DOHH2 (cell line): ENCODE results near the gene RBFOX1.

Experiments used
- H3F3A ChIP-seq: fragments of 200-600 bp; sonication (generic), shearing (Covaris generic); 2 replicates; pipeline ENCODE4 v1.6.0; 2016; ENCODE audit warnings: antibody characterized with exemption, mild to moderate bottlenecking; ENCODE audit not compliant: control insufficient read depth, insufficient read depth
- H3K27ac ChIP-seq: fragments of 200-600 bp; sonication (generic); 2 replicates; pipeline ENCODE4 v1.5.1; 2014; ENCODE audit warnings: low read depth, mild to moderate bottlenecking, low read length, moderate library complexity
- H3K27me3 ChIP-seq: fragments of 200-600 bp; sonication (generic); 2 replicates; pipeline ENCODE4 v1.6.1; 2014; ENCODE audit warnings: mild to moderate bottlenecking, low read length, mixed read lengths; ENCODE audit not compliant: control insufficient read depth
- H3K36me3 ChIP-seq: fragments of 200-600 bp; sonication (generic); 2 replicates; pipeline ENCODE4 v1.6.1; 2014; ENCODE audit warnings: mild to moderate bottlenecking, low read length, moderate library complexity, mixed read lengths; ENCODE audit not compliant: control insufficient read depth
- H3K4me1 ChIP-seq: fragments of 200-600 bp; sonication (generic); 2 replicates; pipeline ENCODE4 v1.6.1; 2014; ENCODE audit warnings: mild to moderate bottlenecking, low read length, mixed read lengths; ENCODE audit not compliant: control insufficient read depth
- H3K4me2 ChIP-seq: fragments of 200-600 bp; sonication (generic); 2 replicates; pipeline ENCODE4 v1.6.0; 2014; ENCODE audit warnings: mild to moderate bottlenecking, low read length, moderate library complexity
- H3K4me3 ChIP-seq: fragments of 200-600 bp; sonication (generic); 2 replicates; pipeline ENCODE4 v1.5.1; 2014; ENCODE audit warnings: mild to moderate bottlenecking, low read length, mixed read lengths
- H3K79me2 ChIP-seq: fragments of 200-600 bp; sonication (generic); 2 replicates; pipeline ENCODE4 v1.6.1; 2014; ENCODE audit warnings: mild to moderate bottlenecking, low read length, mixed read lengths; ENCODE audit not compliant: control insufficient read depth
- H3K9me2 ChIP-seq: fragments of 200-600 bp; sonication (generic); replicated peaks from 2 replicates; pipeline ENCODE4 v1.6.1; 2014; ENCODE audit warnings: mild to moderate bottlenecking, low read length, mixed read lengths; ENCODE audit not compliant: control insufficient read depth
- H3K9me3 ChIP-seq: fragments of 200-600 bp; sonication (generic); 2 replicates; pipeline ENCODE4 v1.6.1; 2014; ENCODE audit warnings: antibody characterized with exemption, low read length, mixed read lengths; ENCODE audit not compliant: control insufficient read depth, insufficient read depth
- H4K20me1 ChIP-seq: fragments of 200-600 bp; sonication (generic); 2 replicates; pipeline ENCODE4 v1.6.0; 2014; ENCODE audit warnings: low read depth, mild to moderate bottlenecking, antibody characterized with exemption, low read length, moderate library complexity; ENCODE audit not compliant: control insufficient read depth, insufficient read depth
- EZH2phosphoT487 ChIP-seq: fragments of 200-600 bp; sonication (generic); IDR thresholded peaks from 2 replicates; pipeline ENCODE4 v1.6.1; 2017; ENCODE audit warnings: borderline replicate concordance, mild to moderate bottlenecking, antibody characterized with exemption, low read length, moderate library complexity, mixed read lengths
- TF ChIP-seq, protein P1 (sequence below): fragments of 200-600 bp; sonication (generic); IDR thresholded peaks from one replicate; pipeline ENCODE4 v1.5.1; 2014; ENCODE audit warnings: antibody characterized with exemption, mild to moderate bottlenecking, low read depth, low read length; ENCODE audit not compliant: poor library complexity, severe bottlenecking

Gene RBFOX1

DNA sequence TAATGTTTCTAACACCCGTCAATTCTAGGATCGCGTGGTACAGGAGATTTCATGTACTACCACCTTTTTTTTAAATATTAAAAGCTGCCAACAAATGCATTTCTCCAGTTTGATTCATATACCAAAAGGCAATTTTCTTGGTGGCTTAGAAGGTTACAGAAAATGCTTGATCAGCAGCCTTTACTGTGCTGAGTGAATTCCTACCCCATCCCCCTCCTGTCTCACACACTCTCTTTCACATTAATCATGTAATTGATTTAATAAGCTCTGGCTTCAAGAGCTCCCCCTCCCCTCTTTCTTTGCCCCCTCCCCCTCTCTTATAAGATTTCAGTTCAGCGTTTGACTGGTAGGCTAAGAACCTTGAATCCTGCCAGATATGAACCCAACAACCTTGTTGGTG, 110.5 kb downstream of the RBFOX1 start:
- Histone ChIP-seq H3K4me2 (no peak overlapping the region), H3K4me3 (no peak overlapping the region), H3K4me1 (no peaks in the 10 kb centered on the region), H4K20me1 (no peaks in the 10 kb centered on the region), H3K27ac (no peak overlapping the region), H3F3A (no peaks in the 10 kb centered on the region), H3K79me2 (no peaks in the 10 kb centered on the region), H3K36me3 (no peaks in the 10 kb centered on the region), H3K9me3 (peaks cover 4% of the 10 kb centered on the region; the same call in 1 of the 2 replicates), H3K27me3 (no peaks in the 10 kb centered on the region), H3K9me2 (no peaks in the 10 kb centered on the region)
- TF ChIP-seq, protein P1, sequence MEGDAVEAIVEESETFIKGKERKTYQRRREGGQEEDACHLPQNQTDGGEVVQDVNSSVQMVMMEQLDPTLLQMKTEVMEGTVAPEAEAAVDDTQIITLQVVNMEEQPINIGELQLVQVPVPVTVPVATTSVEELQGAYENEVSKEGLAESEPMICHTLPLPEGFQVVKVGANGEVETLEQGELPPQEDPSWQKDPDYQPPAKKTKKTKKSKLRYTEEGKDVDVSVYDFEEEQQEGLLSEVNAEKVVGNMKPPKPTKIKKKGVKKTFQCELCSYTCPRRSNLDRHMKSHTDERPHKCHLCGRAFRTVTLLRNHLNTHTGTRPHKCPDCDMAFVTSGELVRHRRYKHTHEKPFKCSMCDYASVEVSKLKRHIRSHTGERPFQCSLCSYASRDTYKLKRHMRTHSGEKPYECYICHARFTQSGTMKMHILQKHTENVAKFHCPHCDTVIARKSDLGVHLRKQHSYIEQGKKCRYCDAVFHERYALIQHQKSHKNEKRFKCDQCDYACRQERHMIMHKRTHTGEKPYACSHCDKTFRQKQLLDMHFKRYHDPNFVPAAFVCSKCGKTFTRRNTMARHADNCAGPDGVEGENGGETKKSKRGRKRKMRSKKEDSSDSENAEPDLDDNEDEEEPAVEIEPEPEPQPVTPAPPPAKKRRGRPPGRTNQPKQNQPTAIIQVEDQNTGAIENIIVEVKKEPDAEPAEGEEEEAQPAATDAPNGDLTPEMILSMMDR, result no peak
- no peak for TF ChIP-seq EZH2phosphoT487

DNA sequence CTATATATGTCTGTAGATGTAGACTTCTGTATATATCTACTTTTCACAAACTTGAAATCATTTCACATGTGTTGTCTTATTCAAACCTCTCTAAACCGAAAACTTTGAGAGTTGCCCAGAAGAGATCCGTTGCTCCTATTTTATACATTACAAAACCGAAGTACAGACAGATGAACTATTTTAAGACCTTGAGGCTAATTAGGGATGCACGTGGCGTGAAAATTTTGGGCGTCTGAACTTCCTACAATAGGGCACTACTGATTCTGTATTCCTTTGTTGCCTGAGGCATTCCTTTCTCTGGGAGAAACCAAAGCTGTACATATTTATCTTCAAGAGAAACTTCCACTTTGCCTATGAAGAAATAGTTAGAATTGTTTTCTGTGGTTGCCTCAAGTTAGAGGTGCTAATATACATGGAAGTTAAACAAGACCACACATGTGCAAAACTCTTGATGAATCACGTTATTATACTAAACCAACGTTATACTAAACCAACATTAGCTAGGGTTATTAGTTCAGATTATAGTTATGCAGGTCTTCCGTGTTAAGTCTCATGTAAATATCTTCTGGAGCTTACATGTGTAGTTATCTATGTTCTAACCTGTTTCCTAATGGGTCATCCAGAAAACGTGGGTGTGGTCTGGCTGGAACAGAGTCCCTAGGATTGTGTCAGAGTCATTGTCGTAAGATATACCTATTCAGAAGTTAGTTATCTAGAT, 111.2 kb downstream of the RBFOX1 start:
- no peaks in the 10 kb centered on the region for H4K20me1 ChIP-seq
- no peaks in the 10 kb centered on the region for H3K4me1 ChIP-seq
- H3K79me2 ChIP-seq, result no peaks in the 10 kb centered on the region
- H3K36me3 ChIP-seq, result no peaks in the 10 kb centered on the region
- peaks cover 7% of the 10 kb centered on the region; the same call in 1 of the 2 replicates for H3K9me3 ChIP-seq
- TF ChIP-seq, protein P1, result no peak
- no peak for TF ChIP-seq EZH2phosphoT487
- H3F3A ChIP-seq, result no peaks in the 10 kb centered on the region
- H3K4me3 ChIP-seq, result no peak overlapping the region
- H3K4me2 ChIP-seq, result no peak overlapping the region
- H3K27me3 ChIP-seq, result no peaks in the 10 kb centered on the region
- no peak overlapping the region for H3K27ac ChIP-seq
- no peaks in the 10 kb centered on the region for H3K9me2 ChIP-seq

DNA sequence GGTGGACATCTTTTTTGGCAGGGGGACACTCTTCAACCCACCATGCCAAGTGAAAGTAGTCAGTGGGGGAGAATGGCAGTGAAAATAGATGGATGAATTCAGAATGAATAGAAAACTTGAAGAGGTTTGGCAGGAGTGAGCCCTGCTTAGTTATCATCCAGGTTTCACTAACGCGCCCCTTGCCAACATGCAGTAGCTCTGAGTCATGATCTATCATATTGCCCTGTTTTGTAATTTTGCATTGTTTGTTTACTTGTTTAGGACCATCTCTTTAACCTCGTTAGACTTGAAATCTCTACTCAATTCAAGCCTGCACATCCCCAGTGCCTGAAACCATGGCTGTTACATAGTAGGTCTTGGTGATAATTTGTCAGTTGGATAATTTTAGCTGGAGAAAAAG, 116.7 kb downstream of the RBFOX1 start:
- Histone ChIP-seq H3K9me2 (no peaks in the 10 kb centered on the region), H3K79me2 (no peaks in the 10 kb centered on the region), H3K27ac (no peak overlapping the region), H3K4me1 (no peaks in the 10 kb centered on the region), H3K4me3 (no peak overlapping the region), H3K27me3 (no peaks in the 10 kb centered on the region), H4K20me1 (no peaks in the 10 kb centered on the region), H3K36me3 (no peaks in the 10 kb centered on the region), H3K9me3 (peaks cover 4% of the 10 kb centered on the region; the same call in 1 of the 2 replicates), H3K4me2 (no peak overlapping the region), H3F3A (no peaks in the 10 kb centered on the region)
- TF ChIP-seq, protein P1, result no peak
